Measurements from ENCODE around the gene XPC.

Gene XPC

DNA sequence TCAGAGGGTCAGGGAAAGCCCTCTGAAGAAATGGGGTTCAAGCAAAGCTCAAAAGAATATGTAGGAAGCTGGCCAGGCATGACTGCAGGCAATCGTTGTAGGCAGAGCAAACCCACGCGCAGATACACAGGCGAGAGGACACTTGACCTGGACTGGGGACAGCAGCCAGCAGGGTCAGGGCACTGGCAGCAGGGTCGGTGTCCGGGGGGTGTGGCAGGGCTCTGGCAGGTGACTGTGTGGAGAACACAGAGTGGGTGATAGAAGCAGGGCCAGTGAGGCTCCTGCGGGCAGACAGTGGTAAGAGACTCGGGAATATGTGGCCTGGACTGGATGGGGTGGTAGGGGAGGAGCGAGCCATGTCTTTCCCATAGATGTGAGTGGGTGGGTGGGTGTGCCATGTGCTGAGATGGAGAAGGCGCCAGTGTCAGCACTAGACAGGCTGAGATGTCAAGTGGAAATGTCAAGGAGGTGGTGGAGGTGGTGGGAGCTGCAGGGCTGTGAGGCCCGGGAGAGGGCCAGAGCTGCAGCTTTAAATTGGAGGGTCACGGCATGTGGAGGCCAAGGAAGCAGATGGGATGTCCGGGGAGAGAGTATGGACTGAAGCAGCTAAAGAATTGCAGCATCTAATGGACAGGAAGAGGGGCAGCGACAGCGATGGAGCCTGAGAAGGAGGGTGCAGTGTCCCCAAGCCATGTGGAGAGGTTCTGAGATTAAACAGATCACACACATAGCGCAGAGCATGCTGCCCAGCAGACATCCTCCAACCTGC is 40.1 kb downstream of the XPC start:
- TF ChIP-seq, protein P1, sequence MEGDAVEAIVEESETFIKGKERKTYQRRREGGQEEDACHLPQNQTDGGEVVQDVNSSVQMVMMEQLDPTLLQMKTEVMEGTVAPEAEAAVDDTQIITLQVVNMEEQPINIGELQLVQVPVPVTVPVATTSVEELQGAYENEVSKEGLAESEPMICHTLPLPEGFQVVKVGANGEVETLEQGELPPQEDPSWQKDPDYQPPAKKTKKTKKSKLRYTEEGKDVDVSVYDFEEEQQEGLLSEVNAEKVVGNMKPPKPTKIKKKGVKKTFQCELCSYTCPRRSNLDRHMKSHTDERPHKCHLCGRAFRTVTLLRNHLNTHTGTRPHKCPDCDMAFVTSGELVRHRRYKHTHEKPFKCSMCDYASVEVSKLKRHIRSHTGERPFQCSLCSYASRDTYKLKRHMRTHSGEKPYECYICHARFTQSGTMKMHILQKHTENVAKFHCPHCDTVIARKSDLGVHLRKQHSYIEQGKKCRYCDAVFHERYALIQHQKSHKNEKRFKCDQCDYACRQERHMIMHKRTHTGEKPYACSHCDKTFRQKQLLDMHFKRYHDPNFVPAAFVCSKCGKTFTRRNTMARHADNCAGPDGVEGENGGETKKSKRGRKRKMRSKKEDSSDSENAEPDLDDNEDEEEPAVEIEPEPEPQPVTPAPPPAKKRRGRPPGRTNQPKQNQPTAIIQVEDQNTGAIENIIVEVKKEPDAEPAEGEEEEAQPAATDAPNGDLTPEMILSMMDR (IDR thresholded peaks at IDR 0.05; ENCODE audit: low read depth, low read length, missing control alignments) = no peak

DNA sequence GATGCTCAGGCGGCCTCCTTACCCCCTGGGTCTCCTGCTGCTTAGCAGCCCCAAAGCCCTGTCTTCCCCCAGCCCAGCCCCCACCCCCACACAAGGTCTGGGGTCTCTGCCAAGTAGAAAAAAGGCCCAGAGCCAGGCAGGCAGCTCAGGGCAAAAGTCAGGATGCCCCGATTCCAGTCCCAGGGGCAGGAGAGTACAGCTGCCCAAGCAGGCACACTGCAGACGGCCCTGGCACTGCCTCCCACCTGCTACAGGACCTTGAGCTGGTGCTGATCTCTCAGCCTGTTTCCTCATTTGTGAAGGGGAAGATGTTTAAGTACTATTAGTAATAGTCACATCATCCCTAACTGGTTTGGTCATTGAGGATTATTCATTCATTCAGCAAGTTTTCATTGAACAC is 41.0 kb downstream of the XPC start:
- no peak overlapping the region for H3K4me3 ChIP-seq (replicated peaks; ENCODE audit: low read depth, low read length)
- TF ChIP-seq, protein P1 (IDR thresholded peaks at IDR 0.05; ENCODE audit: low read depth, low read length, missing control alignments) = no peak
- DNase-seq (ENCODE audit: extremely low read depth, low read depth) = no peak

More for the DNA sequence above, 40.1 kb downstream of the XPC start:
- no peak for DNase-seq (ENCODE audit: extremely low read depth, low read depth)
- H3K4me3 ChIP-seq (replicated peaks; ENCODE audit: low read depth, low read length) = no peak overlapping the region

DNA sequence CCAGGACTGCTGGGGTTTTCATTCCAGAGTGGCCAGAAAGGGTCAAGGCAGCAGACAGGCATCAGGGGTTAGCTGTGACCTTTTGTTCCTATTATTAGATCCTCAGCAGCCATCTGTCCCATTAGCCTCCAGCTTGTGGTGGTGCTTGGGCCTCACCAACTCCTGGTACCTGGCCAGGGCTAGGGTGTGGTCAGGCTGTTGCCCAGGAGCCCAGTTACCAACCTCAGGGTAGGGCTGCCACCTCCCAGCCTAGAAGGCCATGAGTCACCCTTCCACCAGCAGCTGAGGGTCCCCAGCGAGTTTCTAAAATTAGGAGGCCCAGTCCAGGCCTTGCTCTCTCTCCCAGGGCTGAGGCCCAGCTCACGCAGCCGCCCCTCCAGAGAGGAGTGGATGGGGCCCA is 41.4 kb downstream of the XPC start:
- H3K4me3 ChIP-seq (replicated peaks; ENCODE audit: low read depth, low read length) = no peak overlapping the region
- TF ChIP-seq, protein P1 (IDR thresholded peaks at IDR 0.05; ENCODE audit: low read depth, low read length, missing control alignments) = no peak
- DNase-seq (ENCODE audit: extremely low read depth, low read depth) = no peak

DNA sequence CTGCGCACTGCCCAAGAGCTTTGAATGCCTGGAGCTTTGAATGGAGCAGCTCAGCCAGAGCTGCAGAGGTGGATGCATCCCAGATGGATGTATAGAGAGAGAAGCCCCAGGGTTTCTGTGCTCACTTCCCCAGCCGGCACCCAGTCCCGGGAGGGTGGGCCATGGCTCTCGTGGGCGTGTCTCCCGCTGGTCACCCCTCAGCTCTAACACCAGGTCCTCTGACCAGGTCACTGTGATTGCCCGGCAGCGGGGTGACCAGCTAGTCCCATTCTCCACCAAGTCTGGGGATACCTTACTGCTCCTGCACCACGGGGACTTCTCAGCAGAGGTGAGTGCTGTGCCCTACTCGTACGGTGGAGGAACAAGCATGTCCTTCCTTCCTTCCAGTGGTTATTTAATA is 42.8 kb downstream of the XPC start:
- no peak for DNase-seq (ENCODE audit: extremely low read depth, low read depth)
- TF ChIP-seq, protein P1 (IDR thresholded peaks at IDR 0.05; ENCODE audit: low read depth, low read length, missing control alignments) = no peak

DNA sequence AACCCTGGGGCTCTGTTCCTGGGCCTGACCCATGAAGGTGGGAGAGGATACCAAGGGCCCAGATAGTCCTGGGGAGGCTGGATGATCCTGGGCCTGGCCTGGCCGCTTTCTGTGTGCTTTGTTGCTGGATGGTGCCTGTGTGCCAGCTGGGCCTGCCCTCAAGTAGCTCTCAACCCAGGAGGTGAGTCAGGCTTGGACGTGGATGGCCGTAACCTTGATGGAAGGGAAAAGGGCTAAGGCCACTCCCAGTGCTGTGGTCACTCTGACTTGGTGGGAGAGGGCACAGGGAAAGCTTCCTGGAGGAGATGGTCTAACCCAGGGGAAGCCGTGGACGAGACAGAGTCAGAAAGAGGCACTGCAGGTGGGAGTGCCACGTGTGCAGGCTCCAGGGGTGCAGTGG is 44.1 kb downstream of the XPC start:
- DNase-seq (ENCODE audit: extremely low read depth, low read depth) = no peak
- TF ChIP-seq, protein P1 (IDR thresholded peaks at IDR 0.05; ENCODE audit: low read depth, low read length, missing control alignments) = no peak
- no peak overlapping the region for H3K4me3 ChIP-seq (replicated peaks; ENCODE audit: low read depth, low read length)

More for the DNA sequence above, 42.8 kb downstream of the XPC start:
- H3K4me3 ChIP-seq (replicated peaks; ENCODE audit: low read depth, low read length) = no peak overlapping the region

DNA sequence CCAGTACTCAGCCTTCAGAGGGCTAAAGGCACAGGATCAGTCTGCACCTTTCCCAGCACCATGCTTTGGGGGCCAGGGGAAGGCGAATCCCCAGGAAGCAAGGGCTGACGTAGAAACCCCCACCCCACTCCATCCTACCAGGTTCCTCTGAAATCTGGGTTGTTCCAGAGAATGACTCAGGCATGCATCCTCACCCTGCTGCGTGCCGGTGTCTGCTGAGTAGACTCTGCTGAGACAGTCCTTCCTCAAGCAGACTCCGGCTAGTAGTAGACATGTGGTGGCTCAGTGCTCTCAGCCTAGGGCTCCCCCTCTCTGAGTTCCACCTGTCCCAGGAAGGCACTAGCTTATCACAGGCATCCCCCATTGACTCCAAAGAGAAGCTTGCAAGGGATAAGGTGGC is 44.5 kb downstream of the XPC start:
- DNase-seq (ENCODE audit: extremely low read depth, low read depth) = no peak
- H3K4me3 ChIP-seq (replicated peaks; ENCODE audit: low read depth, low read length) = no peak overlapping the region
- TF ChIP-seq, protein P1 (IDR thresholded peaks at IDR 0.05; ENCODE audit: low read depth, low read length, missing control alignments) = no peak
